Activated T-helper 17 cell treated with anti-CD3 and anti-CD28 coated beads, Interleukin-2, amount 50 U/mL, for 72 hours (primary cell): ENCODE measurements around the gene PNPLA3. TPM values are rescaled to one million over a fixed set of nuclear protein-coding genes. Genes with fewer than 3 reads are reported as not detected.

Source experiments
- ATAC-seq: fragments of 150-1000 bp; cut with Tn5 transposase; replicated peaks from 2 replicates; pipeline ENCODE4 v1.10.0; 2021; ENCODE audit warnings: mild to moderate bottlenecking, moderate library complexity
- H3K27ac Mint-ChIP-seq: one replicate; pipeline ENCODE4 v1.8.0; 2022; ENCODE audit warnings: mixed read lengths
- H3K27me3 Mint-ChIP-seq: one replicate; pipeline ENCODE4 v1.8.0; 2022; ENCODE audit warnings: mixed read lengths
- H3K36me3 Mint-ChIP-seq: one replicate; pipeline ENCODE4 v1.8.0; 2022; ENCODE audit warnings: low read depth, mild to moderate bottlenecking, mixed read lengths
- H3K4me1 Mint-ChIP-seq: one replicate; pipeline ENCODE4 v1.8.0; 2022; ENCODE audit warnings: mixed read lengths
- H3K4me3 Mint-ChIP-seq: one replicate; pipeline ENCODE4 v1.8.0; 2022; ENCODE audit warnings: mild to moderate bottlenecking, mixed read lengths
- H3K9me3 Mint-ChIP-seq: one replicate; pipeline ENCODE4 v1.8.0; 2022; ENCODE audit warnings: mixed read lengths
- total RNA-seq, 2 donors: library from RNA; stranded (reverse); gene quantifications; one replicate each; pipeline ENCODE4 v1.2.3, GENCODE V29; 2022

The PNPLA3 gene
- total RNA-seq, 2 donors from 2014 or later: 0.13 to 0.16 TPM

DNA sequence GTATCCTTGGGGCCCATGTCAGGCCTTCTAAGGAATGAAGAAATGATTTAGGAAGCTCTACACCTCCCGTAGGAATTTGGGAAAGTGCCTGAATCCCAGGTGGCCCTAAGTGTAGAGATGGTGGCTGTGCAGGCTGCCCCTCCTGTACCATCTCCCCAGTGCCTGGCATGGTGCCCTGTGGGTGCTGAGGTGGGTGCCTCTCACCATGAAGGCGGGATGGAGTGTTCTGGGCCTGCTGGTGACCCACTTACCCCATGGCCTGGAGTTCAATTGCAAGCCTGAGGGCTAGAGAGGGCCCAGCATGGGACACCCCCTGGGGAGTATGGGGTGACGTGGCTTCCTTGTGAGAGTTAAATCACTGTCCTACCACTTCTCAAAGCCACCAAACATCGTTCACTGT lies 51.4 kb downstream of the PNPLA3 start:
- Mint-ChIP-seq H3K36me3 (peaks cover 93% of the 10 kb centered on the region), H3K27ac (no peak overlapping the region), H3K9me3 (no peaks in the 10 kb centered on the region), H3K27me3 (no peaks in the 10 kb centered on the region), H3K4me1 (no peaks in the 10 kb centered on the region), H3K4me3 (no peak overlapping the region)
- no peak for ATAC-seq

DNA sequence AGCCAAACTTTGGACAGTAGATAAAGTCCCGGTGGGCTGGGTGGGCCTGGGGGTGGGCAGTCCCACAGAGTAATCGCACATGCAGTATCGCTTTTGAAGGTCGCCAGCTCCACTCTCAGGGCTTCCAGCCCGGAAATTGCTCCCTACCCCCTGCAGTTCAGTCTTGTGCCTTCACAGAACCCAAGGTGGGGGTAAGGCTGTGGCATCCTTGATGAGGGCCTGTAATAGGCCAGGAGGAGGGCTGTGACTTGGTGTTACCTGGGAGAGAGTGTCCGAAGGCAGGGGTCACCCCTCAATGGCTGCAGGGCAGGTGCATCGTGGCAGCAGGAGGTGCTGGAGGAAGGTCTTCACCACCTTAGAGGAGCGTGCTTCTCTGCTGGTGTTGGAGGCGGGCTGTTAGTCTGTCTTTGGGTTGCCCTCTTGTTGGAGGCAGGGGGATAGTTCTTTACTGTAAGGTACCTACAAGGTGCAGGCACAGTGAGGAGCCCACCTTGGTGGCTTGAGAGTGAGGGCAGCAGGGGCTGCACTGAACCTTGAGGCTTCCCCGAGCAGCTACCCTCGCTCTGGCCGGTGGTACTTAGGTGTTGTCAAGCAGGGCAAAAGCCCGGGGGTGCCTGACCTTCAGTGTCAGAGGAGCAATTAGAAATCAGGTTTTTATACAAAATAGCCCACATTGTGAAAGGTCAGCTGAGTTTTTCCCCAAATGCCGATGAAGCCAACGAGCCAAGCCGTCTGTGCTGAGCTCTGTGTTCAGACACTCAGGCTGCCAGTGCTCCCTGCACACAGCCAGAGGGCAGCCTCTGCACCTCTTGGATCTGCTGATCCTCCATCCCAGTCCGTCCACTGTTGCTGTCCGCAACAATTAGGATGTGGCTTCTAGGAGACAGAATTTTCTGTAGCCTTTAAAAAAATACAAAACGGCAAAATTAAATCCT lies 53.5 kb downstream of the PNPLA3 start:
- Mint-ChIP-seq H3K9me3 (no peaks in the 10 kb centered on the region), H3K4me1 (no peaks in the 10 kb centered on the region), H3K27ac (no peak overlapping the region), H3K36me3 (peaks cover 96% of the 10 kb centered on the region), H3K4me3 (no peak overlapping the region), H3K27me3 (no peaks in the 10 kb centered on the region)
- ATAC-seq: no peak

DNA sequence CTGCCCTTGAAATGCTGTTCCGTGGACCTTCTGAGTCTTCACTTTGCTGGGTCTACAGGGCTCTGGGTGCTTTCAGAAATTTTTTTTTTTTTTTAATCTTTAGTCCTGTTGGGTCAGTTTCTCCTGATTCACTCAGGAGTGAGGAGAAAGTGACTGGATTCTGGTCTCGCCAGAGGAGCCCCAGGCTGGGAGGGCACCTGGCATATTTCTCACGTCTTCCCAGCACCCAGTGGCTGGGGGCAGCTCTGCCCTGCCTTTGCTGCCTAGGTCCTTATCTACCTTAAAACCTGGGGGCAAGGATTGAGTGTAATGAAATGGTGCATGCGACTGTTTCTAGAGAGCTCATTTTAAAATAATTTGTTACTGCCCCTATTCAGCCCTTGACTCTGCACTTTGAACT lies 55.0 kb downstream of the PNPLA3 start:
- Mint-ChIP-seq H3K9me3 (no peaks in the 10 kb centered on the region), H3K27me3 (no peaks in the 10 kb centered on the region), H3K36me3 (peaks cover 92% of the 10 kb centered on the region), H3K4me1 (no peaks in the 10 kb centered on the region), H3K4me3 (no peak overlapping the region), H3K27ac (no peak overlapping the region)
- no peak for ATAC-seq

DNA sequence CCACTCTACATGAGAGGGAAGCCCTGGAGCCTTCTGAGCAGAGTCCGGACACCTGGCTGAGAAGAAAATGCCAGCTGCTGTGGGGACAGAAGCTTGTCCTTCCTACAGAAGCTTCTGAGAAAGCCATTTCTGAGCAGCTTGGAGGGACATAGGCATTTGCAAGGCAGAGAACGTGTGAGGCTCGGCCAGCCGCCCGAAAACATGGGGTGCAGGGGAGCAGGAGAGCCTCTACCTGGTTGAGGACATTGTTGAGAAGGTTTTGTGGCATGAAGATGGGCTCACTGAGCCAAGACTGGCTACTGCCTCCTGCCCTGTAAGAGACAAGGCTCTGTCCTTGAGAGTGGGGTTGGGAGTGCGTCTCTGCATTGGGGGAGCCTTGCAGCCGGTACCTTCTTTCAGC lies 57.0 kb downstream of the PNPLA3 start:
- no peaks in the 10 kb centered on the region for H3K27me3 Mint-ChIP-seq
- no peak overlapping the region for H3K4me3 Mint-ChIP-seq
- H3K27ac Mint-ChIP-seq: no peak overlapping the region
- H3K4me1 Mint-ChIP-seq: no peaks in the 10 kb centered on the region
- H3K36me3 Mint-ChIP-seq: peaks cover 96% of the 10 kb centered on the region
- no peak for ATAC-seq
- no peaks in the 10 kb centered on the region for H3K9me3 Mint-ChIP-seq

GRCh38 chr22:43980996-43981395 lies 57.4 kb downstream of the PNPLA3 start:
- Mint-ChIP-seq H3K36me3 (peaks cover 96% of the 10 kb centered on the region), H3K4me3 (no peak overlapping the region), H3K4me1 (no peaks in the 10 kb centered on the region), H3K9me3 (no peaks in the 10 kb centered on the region), H3K27ac (no peak overlapping the region), H3K27me3 (no peaks in the 10 kb centered on the region)
- no peak for ATAC-seq

- no peak overlapping the region for H3K27ac Mint-ChIP-seq
- ATAC-seq: no peak
- peaks cover 96% of the 10 kb centered on the region for H3K36me3 Mint-ChIP-seq
- H3K27me3 Mint-ChIP-seq: no peaks in the 10 kb centered on the region
- no peaks in the 10 kb centered on the region for H3K9me3 Mint-ChIP-seq
- H3K4me1 Mint-ChIP-seq: no peaks in the 10 kb centered on the region
- no peak overlapping the region for H3K4me3 Mint-ChIP-seq
Measured at GRCh38 chr22:43983808-43984207, 60.2 kb downstream of the PNPLA3 start.

DNA sequence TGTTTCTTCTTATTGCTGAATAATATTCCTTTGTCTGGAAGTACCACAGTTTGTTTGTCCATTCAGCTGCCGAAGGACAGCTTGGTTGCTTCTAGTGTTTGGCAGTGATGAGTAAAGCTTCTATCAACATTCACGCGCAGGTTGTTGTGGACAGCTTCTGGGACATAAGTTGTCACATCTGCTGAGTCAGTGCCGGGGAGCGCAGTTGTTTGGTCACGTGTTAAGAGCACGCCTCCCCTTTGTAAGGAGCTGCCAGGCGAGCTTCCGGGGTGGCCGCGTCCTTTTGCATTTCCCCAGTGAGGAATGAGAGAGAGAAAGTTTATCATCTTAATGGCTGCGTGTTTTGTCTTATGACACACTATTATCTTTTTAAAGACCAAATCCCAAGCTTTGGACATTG lies 61.9 kb downstream of the PNPLA3 start:
- no peaks in the 10 kb centered on the region for H3K4me1 Mint-ChIP-seq
- H3K27ac Mint-ChIP-seq: no peak overlapping the region
- ATAC-seq: no peak
- no peak overlapping the region for H3K4me3 Mint-ChIP-seq
- no peaks in the 10 kb centered on the region for H3K9me3 Mint-ChIP-seq
- H3K36me3 Mint-ChIP-seq: peaks cover 96% of the 10 kb centered on the region
- no peaks in the 10 kb centered on the region for H3K27me3 Mint-ChIP-seq

- peaks cover 100% of the 10 kb centered on the region for H3K36me3 Mint-ChIP-seq
- no peak overlapping the region for H3K4me3 Mint-ChIP-seq
Measured at GRCh38 chr22:43988116-43988820, 64.7 kb downstream of the PNPLA3 start.

DNA sequence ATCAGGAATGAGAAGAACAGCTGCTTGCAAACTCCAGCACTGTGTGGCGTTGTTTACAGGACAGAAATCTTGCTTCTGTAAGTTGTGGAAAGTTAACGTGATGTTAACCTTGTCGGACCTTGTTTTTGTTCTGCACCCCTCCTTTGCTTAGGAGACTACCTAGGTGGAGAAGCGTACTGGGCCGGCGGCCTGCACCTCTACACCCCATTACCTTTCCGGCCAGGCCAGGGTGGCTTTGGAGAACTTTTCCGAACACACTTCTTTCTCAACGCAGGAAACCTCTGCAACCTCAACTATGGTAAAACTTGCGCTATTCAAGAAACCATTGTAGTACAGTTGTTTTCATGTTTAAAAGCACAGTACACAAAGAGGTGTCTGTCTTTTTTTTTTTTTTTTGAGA lies 65.4 kb downstream of the PNPLA3 start:
- Mint-ChIP-seq H3K4me1 (no peaks in the 10 kb centered on the region), H3K27ac (no peak overlapping the region), H3K9me3 (no peaks in the 10 kb centered on the region), H3K36me3 (peaks cover 100% of the 10 kb centered on the region), H3K27me3 (no peaks in the 10 kb centered on the region), H3K4me3 (no peak overlapping the region)
- ATAC-seq: no peak

More at GRCh38 chr22:43988116-43988820, 64.7 kb downstream of the PNPLA3 start:
- no peaks in the 10 kb centered on the region for H3K9me3 Mint-ChIP-seq
- H3K27me3 Mint-ChIP-seq: no peaks in the 10 kb centered on the region
- no peak for ATAC-seq
- H3K4me1 Mint-ChIP-seq: no peaks in the 10 kb centered on the region
- no peak overlapping the region for H3K27ac Mint-ChIP-seq

GRCh38 chr22:43990044-43990443 lies 66.4 kb downstream of the PNPLA3 start:
- Mint-ChIP-seq H3K4me1 (no peaks in the 10 kb centered on the region), H3K4me3 (no peak overlapping the region), H3K36me3 (peaks cover 94% of the 10 kb centered on the region), H3K27me3 (no peaks in the 10 kb centered on the region), H3K9me3 (no peaks in the 10 kb centered on the region), H3K27ac (no peak overlapping the region)
- no peak for ATAC-seq

GRCh38 chr22:43991316-43992020 lies 67.9 kb downstream of the PNPLA3 start:
- Mint-ChIP-seq H3K27ac (no peak overlapping the region), H3K4me1 (peaks cover 5% of the 10 kb centered on the region), H3K9me3 (no peaks in the 10 kb centered on the region), H3K36me3 (peaks cover 89% of the 10 kb centered on the region), H3K27me3 (no peaks in the 10 kb centered on the region), H3K4me3 (no peak overlapping the region)
- ATAC-seq: no peak

DNA sequence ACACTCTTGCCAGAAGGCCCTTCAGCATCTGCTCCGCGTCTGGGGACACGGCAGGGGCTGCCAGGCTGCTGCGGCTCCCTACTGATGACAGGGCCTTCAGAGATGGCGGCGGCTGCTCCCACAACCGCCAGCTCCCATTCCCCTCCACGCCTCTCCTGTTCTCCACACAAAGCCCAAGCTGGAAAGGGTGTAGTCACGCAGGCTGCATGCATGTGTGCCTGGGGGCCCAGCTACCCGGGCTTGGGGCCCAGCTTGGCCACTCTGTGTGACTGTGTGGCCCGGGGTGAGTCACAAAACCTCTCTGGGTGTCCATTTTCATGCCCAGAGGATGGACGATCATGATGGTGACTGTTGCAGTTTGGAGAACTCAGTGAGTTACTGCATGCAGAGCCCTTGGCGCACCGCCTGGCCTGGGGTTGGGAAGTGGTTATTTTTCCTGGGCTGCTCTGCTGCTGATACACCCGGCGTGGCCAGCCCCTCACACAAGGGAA lies 68.8 kb downstream of the PNPLA3 start:
- no peak for ATAC-seq
- no peaks in the 10 kb centered on the region for H3K27me3 Mint-ChIP-seq
- no peak overlapping the region for H3K27ac Mint-ChIP-seq
- no peaks in the 10 kb centered on the region for H3K9me3 Mint-ChIP-seq
- peaks cover 89% of the 10 kb centered on the region for H3K36me3 Mint-ChIP-seq
- no peak overlapping the region for H3K4me3 Mint-ChIP-seq
- peaks cover 5% of the 10 kb centered on the region for H3K4me1 Mint-ChIP-seq

- Mint-ChIP-seq H3K4me1 (peaks cover 5% of the 10 kb centered on the region), H3K9me3 (no peaks in the 10 kb centered on the region), H3K36me3 (peaks cover 89% of the 10 kb centered on the region), H3K4me3 (no peak overlapping the region), H3K27ac (peak overlapping the region; percentile 70), H3K27me3 (no peaks in the 10 kb centered on the region)
- ATAC-seq: peak; percentile 56
Measured at GRCh38 chr22:43993072-43993760, 69.6 kb downstream of the PNPLA3 start.

GRCh38 chr22:43994006-43994405 lies 70.4 kb downstream of the PNPLA3 start:
- Mint-ChIP-seq H3K27ac (no peak overlapping the region), H3K4me1 (peaks cover 5% of the 10 kb centered on the region), H3K9me3 (no peaks in the 10 kb centered on the region), H3K27me3 (no peaks in the 10 kb centered on the region), H3K36me3 (peaks cover 89% of the 10 kb centered on the region), H3K4me3 (peak overlapping the region; percentile 93)
- no peak for ATAC-seq
